GM12875 (cell line): ENCODE data around the gene CGB8.
"Not testable (repeated sequence)": the region's sequence is repeated elsewhere in the genome, so short reads cannot be mapped to it uniquely, and the experiment has no call there.

Source experiments
- H3K4me3 ChIP-seq: one replicate; pipeline ENCODE4 v1.5.1; 2011; ENCODE audit warnings: low read depth, low read length, control low read depth
- TF ChIP-seq, protein P1 (sequence below): IDR thresholded peaks from 2 replicates; pipeline ENCODE4 v1.5.1; 2011; ENCODE audit warnings: low read depth, mild to moderate bottlenecking, control low read depth, inconsistent platforms, low read length, moderate library complexity, borderline replicate concordance; ENCODE audit not compliant: insufficient read depth

Gene CGB8

GRCh38 chr19:49056101-49056901, 7.4 kb upstream of the CGB8 start:
- TF ChIP-seq, protein P1, sequence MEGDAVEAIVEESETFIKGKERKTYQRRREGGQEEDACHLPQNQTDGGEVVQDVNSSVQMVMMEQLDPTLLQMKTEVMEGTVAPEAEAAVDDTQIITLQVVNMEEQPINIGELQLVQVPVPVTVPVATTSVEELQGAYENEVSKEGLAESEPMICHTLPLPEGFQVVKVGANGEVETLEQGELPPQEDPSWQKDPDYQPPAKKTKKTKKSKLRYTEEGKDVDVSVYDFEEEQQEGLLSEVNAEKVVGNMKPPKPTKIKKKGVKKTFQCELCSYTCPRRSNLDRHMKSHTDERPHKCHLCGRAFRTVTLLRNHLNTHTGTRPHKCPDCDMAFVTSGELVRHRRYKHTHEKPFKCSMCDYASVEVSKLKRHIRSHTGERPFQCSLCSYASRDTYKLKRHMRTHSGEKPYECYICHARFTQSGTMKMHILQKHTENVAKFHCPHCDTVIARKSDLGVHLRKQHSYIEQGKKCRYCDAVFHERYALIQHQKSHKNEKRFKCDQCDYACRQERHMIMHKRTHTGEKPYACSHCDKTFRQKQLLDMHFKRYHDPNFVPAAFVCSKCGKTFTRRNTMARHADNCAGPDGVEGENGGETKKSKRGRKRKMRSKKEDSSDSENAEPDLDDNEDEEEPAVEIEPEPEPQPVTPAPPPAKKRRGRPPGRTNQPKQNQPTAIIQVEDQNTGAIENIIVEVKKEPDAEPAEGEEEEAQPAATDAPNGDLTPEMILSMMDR: no peak
- peak overlapping the region; percentile 36 for H3K4me3 ChIP-seq

GRCh38 chr19:49050376-49051033, 1.6 kb upstream of the CGB8 start:
- H3K4me3 ChIP-seq: not testable (repeated sequence)

DNA sequence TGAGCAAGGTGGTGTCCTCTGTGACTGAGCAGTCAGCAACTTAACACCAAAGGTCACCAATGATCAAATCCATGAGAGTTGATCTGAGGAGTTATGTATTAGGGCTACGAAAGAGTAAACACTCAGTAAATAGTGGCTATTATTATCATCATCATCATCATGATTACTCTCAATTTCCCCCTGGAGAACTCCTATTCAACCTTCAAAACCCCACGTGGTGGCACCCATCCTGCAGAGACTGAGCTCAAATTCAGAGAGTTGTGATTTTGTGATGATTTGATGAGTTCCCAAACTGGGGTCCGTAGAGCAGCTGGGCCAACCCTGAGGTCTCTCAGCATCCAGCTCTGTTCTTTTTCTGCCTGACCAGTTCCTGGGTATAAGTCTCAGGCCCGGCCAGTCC, 923 bp upstream of the CGB8 start:
- H3K4me3 ChIP-seq: not testable (repeated sequence)

GRCh38 chr19:49043548-49043947, 5.4 kb downstream of the CGB8 start, which contains the start of gene CGB5:
Gene CGB5 (plus strand): TSS chr19:49043848. CDS start chr19:49044210, 362 bp downstream.
- H3K4me3 ChIP-seq: not testable (repeated sequence)

- H3K4me3 ChIP-seq: not testable (repeated sequence)
These were observed 6.2 kb downstream of the CGB8 start for GRCh38 chr19:49042666-49043065.

GRCh38 chr19:49042177-49042576, 6.7 kb downstream of the CGB8 start:
- TF ChIP-seq, protein P1: no peak
- H3K4me3 ChIP-seq: no peak overlapping the region

DNA sequence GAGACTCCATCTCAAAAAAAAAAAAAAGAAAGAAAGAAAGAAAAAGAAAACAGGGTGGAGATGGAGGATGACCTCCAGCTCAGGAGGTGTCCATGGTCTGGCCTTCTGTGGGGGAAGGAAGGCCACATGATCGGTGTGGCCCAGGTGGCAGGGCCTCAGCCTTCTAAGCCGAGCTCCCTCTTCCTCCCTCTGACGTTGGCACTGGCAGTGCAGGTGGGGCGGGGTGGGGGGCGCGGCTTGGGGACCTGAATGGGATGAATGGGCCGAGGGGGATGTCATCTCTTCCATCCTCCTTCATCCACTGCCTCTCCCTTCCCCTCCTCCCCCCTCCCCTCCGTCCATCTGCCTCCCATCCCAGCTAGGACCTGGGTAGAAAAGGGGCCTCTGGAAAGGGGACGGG, 9.2 kb downstream of the CGB8 start:
- H3K4me3 ChIP-seq: not testable (repeated sequence)

DNA sequence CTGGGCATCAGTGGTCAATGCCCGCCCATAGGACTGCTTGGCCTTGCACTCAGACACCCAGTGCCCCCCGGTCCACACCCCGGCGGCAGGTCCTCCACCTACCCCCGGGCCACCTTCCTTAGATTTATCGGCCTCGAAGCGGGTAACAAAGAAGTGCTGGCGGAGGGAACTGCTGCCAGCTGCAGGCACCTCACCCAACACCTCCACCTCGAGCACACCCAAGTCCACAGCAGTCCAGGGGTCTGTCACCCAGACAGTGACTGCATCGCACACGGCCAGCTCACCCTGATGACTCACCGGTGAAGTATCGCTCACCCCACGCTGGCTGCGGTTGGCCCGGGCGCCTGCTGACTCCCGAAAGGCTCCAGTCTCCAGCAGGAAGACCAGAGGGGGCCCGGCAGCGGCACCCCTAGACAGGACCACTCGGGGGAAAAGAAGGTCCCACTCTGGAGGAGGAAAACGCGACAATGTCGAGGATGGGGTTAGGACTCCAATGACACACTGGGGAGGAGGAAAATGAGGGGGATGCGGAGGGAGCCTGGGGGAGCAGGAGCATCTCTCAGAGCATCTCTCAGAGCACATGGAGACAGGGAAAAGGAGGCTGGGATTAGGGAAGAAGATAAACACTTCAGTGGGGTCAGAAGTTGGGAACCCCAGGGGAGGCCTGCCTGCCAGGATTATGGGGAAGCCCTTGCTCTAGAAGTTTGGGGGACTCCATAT, 10.2 kb downstream of the CGB8 start:
- not testable (repeated sequence) for H3K4me3 ChIP-seq

DNA sequence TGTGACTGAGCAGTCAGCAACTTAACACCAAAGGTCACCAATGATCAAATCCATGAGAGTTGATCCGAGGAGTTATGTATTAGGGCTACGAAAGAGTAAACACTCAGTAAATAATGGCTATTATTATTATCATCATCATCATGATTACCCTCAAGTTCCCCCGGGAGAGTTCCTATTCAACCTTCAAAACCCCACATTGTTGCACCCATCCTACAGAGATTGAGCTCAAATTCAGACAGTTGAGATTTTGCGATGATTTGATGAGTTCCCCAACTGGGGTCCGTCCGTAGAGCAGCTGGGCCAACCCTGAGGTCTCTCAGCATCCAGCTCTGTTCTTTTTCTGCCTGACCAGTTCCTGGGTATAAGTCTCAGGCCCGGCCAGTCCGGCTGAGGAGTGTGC, 10.8 kb downstream of the CGB8 start:
- H3K4me3 ChIP-seq: not testable (repeated sequence)

- not testable (repeated sequence) for H3K4me3 ChIP-seq
- TF ChIP-seq, protein P1: peak; percentile 67
These were observed 12.1 kb downstream of the CGB8 start, which contains the start of gene CGB1 for GRCh38 chr19:49036815-49037214. Gene CGB1 (minus strand): TSS chr19:49036895. CDS start chr19:49036711, 184 bp downstream.
